Coronary artery (tissue), 2 donors: ENCODE results near the gene NRXN2.

Experiments used
- DNase-seq: peaks from one replicate; pipeline ENCODE4 v3.0.0-alpha.2; 2017; ENCODE audit warnings: low spot score
- H3K27ac ChIP-seq, 2 donors: fragments of 200-600 bp; sonication (generic); one replicate each; pipeline ENCODE4 v1.5.1; 2016 to 2019
- H3K4me3 ChIP-seq: fragments of 200-600 bp; sonication (generic); 2 replicates; pipeline ENCODE4 v1.5.1; 2016; ENCODE audit warnings: mild to moderate bottlenecking, moderate library complexity
- CTCF ChIP-seq: fragments of 200-600 bp; sonication (generic); IDR thresholded peaks from one replicate; pipeline ENCODE4 v1.5.1; 2019; ENCODE audit warnings: antibody characterized with exemption

The NRXN2 gene

GRCh38 chr11:64767344-64768299, 44.6 kb upstream of the NRXN2 start:
- Histone ChIP-seq H3K27ac (peak overlapping the region; percentile 23 to 74), H3K4me3 (no peak overlapping the region)
- TF ChIP-seq CTCF: peak; percentile 75
- DNase-seq: peak; percentile 84

GRCh38 chr11:64766881-64767280, 43.9 kb upstream of the NRXN2 start:
- DNase-seq: no peak
- no peak for TF ChIP-seq CTCF
- Histone ChIP-seq H3K4me3 (no peak overlapping the region), H3K27ac (peak overlapping the region; percentile 23 to 74)

DNA sequence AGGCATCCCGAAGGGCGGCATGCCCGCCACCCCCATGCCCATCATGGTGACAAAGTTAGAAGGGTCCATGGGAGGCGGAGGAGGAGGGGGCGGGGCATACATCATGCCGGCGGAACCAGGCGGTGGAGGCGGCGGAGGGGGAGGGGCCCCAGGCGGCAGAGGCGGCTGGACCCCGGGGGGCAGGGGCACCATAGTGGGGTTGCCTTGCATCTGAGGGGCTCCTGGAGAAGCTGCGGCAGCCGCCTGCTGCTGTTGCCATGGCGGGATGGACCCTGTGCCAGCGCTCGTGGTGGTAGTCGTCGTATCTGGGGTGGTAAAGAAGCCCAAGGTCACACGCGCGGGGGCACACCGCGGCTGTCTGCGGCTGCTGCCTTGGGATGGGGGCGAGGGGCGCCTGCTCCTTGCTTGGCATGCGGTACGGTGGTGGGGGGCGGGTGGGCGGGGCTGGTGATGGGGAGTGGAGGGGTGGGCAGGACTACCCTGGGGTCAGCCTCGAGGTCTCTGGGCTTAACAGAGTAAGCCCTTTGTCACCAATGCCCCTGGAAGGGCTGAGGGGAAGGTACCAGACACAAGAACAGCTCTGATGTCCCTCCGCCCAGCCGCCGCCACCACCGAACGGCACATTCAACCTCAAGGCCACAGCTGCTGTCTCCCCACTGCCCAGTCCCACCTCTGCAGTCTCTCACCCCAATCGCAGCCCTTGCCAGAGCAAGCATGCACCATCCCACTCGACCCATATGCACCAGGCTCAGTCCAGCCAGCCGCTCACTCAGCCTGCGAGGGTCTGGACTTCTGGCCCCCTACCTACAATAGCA, 43.1 kb upstream of the NRXN2 start:
- H3K27ac ChIP-seq: peak overlapping the region in 1 of 2 donors; percentile 74
- no peak for TF ChIP-seq CTCF
- no peak overlapping the region for H3K4me3 ChIP-seq
- DNase-seq: no peak

DNA sequence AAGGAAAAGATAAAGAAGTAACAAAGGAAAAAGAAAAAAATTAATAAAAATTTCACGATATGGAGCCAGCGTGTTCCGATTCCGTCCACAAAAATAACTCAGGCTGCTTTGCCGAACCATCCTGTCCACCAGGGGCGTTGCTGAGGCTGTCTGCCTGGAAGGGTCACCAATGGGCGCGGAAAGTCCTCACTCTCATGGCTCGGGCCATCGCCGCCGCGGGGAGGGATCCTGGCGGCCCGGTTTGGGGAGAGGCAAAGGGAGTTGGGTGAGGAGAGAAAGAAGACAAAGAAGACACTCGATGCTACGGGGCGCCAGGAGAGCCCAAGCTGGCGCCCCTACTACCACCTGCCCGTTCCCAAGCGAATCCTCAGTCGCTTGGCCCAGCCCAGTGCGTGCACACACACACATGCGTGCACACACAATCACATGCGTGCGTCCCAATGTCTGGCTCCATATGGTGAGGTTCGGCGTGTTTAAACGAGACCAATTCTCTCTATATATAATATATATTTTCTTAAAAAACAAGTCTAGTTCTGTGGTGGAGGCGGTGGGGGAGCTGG, 42.4 kb upstream of the NRXN2 start:
- no peak for TF ChIP-seq CTCF

DNA sequence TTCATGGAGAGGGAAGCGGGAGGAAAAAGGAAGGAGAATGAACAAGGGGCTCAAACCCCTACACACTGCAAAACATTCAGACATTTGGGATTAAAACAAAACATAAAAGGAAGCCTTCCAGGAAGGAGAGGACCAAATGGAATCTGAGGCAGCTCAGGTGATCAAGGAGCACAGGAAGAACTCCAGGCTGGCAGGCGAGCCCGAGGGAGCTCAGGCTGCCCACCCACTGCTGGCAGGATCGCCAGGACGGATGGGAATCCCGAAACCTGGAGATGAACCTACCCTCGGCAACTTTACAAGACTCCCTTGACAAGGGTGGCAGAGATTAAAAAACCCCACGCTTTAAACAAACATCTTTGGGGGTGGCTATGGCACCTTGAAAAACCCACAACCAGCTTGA, 41.8 kb upstream of the NRXN2 start:
- no peak overlapping the region for H3K27ac ChIP-seq
- no peak for TF ChIP-seq CTCF
- no peak for DNase-seq
- H3K4me3 ChIP-seq: no peak overlapping the region

More for the DNA sequence above, 42.4 kb upstream of the NRXN2 start:
- H3K27ac ChIP-seq: no peak overlapping the region
- DNase-seq: no peak
- no peak overlapping the region for H3K4me3 ChIP-seq

GRCh38 chr11:64764040-64764611, 41.1 kb upstream of the NRXN2 start:
- no peak for DNase-seq
- Histone ChIP-seq H3K27ac (peak overlapping the region; percentile 3 to 79), H3K4me3 (no peak overlapping the region)
- TF ChIP-seq CTCF: no peak
